NCI-H345 (cell line): ENCODE data around the gene HES7.

Experiments used
- DNase-seq: peaks from one replicate; lab custom pipeline; 2025; lab: John Stamatoyannopoulos, UW

The HES7 gene

GRCh38 chr17:8142887-8143580, 19.1 kb upstream of the HES7 start:
- no peak for DNase-seq

GRCh38 chr17:8142158-8142886, 18.4 kb upstream of the HES7 start:
- DNase-seq: no peak

- DNase-seq: no peak
Measured at GRCh38 chr17:8141741-8142140, 17.8 kb upstream of the HES7 start.

- DNase-seq: no peak
Measured at GRCh38 chr17:8141045-8141444, 17.1 kb upstream of the HES7 start.

- DNase-seq: no peak
Measured at GRCh38 chr17:8140065-8141029, 16.4 kb upstream of the HES7 start.

- peak; percentile 93 for DNase-seq
Measured at GRCh38 chr17:8138672-8139371, 14.9 kb upstream of the HES7 start.

GRCh38 chr17:8138374-8138671, 14.4 kb upstream of the HES7 start:
- DNase-seq: no peak

GRCh38 chr17:8137645-8138373, 13.9 kb upstream of the HES7 start:
- no peak for DNase-seq

- no peak for DNase-seq
Measured at GRCh38 chr17:8133941-8134340, 10.0 kb upstream of the HES7 start.

- DNase-seq: no peak
Measured at GRCh38 chr17:8133399-8133798, 9.5 kb upstream of the HES7 start.

GRCh38 chr17:8131844-8132441, 8.0 kb upstream of the HES7 start:
- no peak for DNase-seq

- DNase-seq: no peak
Measured at GRCh38 chr17:8128125-8128784, 4.3 kb upstream of the HES7 start.

GRCh38 chr17:8126491-8127066, 2.7 kb upstream of the HES7 start:
- DNase-seq: peak; percentile 58

- peak; percentile 43 for DNase-seq
Measured at GRCh38 chr17:8125947-8126490, 2.1 kb upstream of the HES7 start.

GRCh38 chr17:8125154-8125946, 1.4 kb upstream of the HES7 start:
- DNase-seq: peak; percentile 61

GRCh38 chr17:8124350-8125153, 646 bp upstream of the HES7 start:
- peak; percentile 50 for DNase-seq

GRCh38 chr17:8122924-8123694, 797 bp downstream of the HES7 start:
- no peak for DNase-seq
